ENCODE measurements around the gene PRAMEF1. TPM values are rescaled to one million over a fixed set of nuclear protein-coding genes. Genes with fewer than 3 reads are reported as not detected.

Gene PRAMEF1
- total RNA-seq, 1 donor from 2014 or later: not detected

DNA sequence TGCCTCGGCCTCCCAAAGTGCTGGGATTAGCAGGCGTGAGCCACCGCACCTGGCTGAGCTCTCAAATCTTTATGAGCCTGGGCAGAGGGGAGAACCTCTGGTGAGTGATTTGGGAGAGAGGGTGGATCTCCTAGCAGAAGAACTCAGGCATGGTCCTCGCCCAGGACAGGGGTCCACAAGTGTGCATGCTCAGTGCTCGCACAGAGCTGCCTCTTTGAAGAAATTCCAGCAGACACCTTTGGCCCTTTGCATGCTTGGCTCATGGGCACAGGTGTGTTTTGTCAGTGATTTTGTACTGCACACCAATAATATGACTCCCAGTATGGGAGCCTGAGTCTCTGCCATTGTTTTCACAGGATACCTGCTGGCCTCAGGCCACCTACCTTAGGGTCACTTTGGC lies 29.4 kb upstream of the PRAMEF1 start:
- no peak for DNase-seq
- POLR2A ChIA-PET: no interaction called here
- H3K4me3 Mint-ChIP-seq: no peak overlapping the region
- peaks cover 9% of the 10 kb centered on the region for H3K27me3 Mint-ChIP-seq
- CTCF ChIA-PET: no interaction called here
- H3K9me3 Mint-ChIP-seq: no peaks in the 10 kb centered on the region
- ATAC-seq (ENCODE audit: low read depth): no peak
- no peak overlapping the region for H3K27ac Mint-ChIP-seq
- intact Hi-C loops (cut with micrococcal nuclease): no loop called here
- no peaks in the 10 kb centered on the region for H3K36me3 Mint-ChIP-seq (ENCODE audit: low read depth)
- no peak for TF ChIP-seq CTCF (IDR thresholded peaks at IDR 0.05)
- H3K4me1 Mint-ChIP-seq: no peaks in the 10 kb centered on the region

- TF ChIP-seq CTCF (IDR thresholded peaks at IDR 0.05): no peak
- H3K36me3 Mint-ChIP-seq (ENCODE audit: low read depth): no peaks in the 10 kb centered on the region
- ATAC-seq (ENCODE audit: low read depth) (no peak), DNase-seq (no peak)
- H3K27me3 Mint-ChIP-seq: peaks cover 7% of the 10 kb centered on the region
- H3K9me3 Mint-ChIP-seq: no peaks in the 10 kb centered on the region
- ChIA-PET CTCF (no interaction called here), POLR2A (no interaction called here)
- no peak overlapping the region for H3K4me3 Mint-ChIP-seq
- intact Hi-C loops (cut with micrococcal nuclease): no loop called here
- H3K27ac Mint-ChIP-seq: no peak overlapping the region
- no peaks in the 10 kb centered on the region for H3K4me1 Mint-ChIP-seq
These were observed 28.4 kb upstream of the PRAMEF1 start for GRCh38 chr1:12762766-12763165.

GRCh38 chr1:12763479-12763878 lies 27.7 kb upstream of the PRAMEF1 start:
- ChIA-PET POLR2A (no interaction called here), CTCF (no interaction called here)
- Mint-ChIP-seq H3K4me3 (no peak overlapping the region), H3K9me3 (no peaks in the 10 kb centered on the region), H3K4me1 (no peaks in the 10 kb centered on the region), H3K27me3 (peaks cover 4% of the 10 kb centered on the region), H3K27ac (no peak overlapping the region), H3K36me3 (ENCODE audit: low read depth) (no peaks in the 10 kb centered on the region)
- DNase-seq (no peak), ATAC-seq (ENCODE audit: low read depth) (no peak)
- intact Hi-C loops (cut with micrococcal nuclease): no loop called here
- TF ChIP-seq CTCF (IDR thresholded peaks at IDR 0.05): no peak

GRCh38 chr1:12764016-12764415 lies 27.2 kb upstream of the PRAMEF1 start:
- ChIA-PET CTCF (no interaction called here), POLR2A (no interaction called here)
- Mint-ChIP-seq H3K4me3 (no peak overlapping the region), H3K27me3 (peaks cover 7% of the 10 kb centered on the region), H3K9me3 (no peaks in the 10 kb centered on the region), H3K36me3 (ENCODE audit: low read depth) (no peaks in the 10 kb centered on the region), H3K27ac (no peak overlapping the region), H3K4me1 (no peaks in the 10 kb centered on the region)
- intact Hi-C loops (cut with micrococcal nuclease): no loop called here
- DNase-seq: no peak
- ATAC-seq (ENCODE audit: low read depth): no peak
- no peak for TF ChIP-seq CTCF (IDR thresholded peaks at IDR 0.05)

GRCh38 chr1:12769031-12769430 lies 22.2 kb upstream of the PRAMEF1 start:
- CTCF ChIA-PET: no interaction called here

More at GRCh38 chr1:12769031-12769430, 22.2 kb upstream of the PRAMEF1 start:
- TF ChIP-seq CTCF (IDR thresholded peaks at IDR 0.05): no peak
- Mint-ChIP-seq H3K27me3 (peaks cover 22% of the 10 kb centered on the region), H3K9me3 (no peaks in the 10 kb centered on the region), H3K4me1 (no peaks in the 10 kb centered on the region), H3K27ac (no peak overlapping the region), H3K36me3 (ENCODE audit: low read depth) (no peaks in the 10 kb centered on the region), H3K4me3 (no peak overlapping the region)
- POLR2A ChIA-PET: no interaction called here
- no peak for ATAC-seq (ENCODE audit: low read depth)
- intact Hi-C loops (cut with micrococcal nuclease): no loop called here
- no peak for DNase-seq
